GM23248 (cell line): Measurements from ENCODE around the gene DXO. TPM values are rescaled to one million over a fixed set of nuclear protein-coding genes. Genes with fewer than 3 reads are reported as not detected.

ENCODE experiments used
- DNase-seq: peaks from one replicate; pipeline ENCODE4 v3.0.0-alpha.2; 2015
- H2AFZ ChIP-seq: fragments of 200-600 bp; sonication (generic); 2 replicates; pipeline ENCODE4 v1.6.1; 2016; ENCODE audit warnings: antibody characterized with exemption
- H3F3A ChIP-seq: fragments of 200-600 bp; sonication (generic); 2 replicates; pipeline ENCODE4 v1.6.1; 2016; ENCODE audit warnings: mild to moderate bottlenecking, antibody characterized with exemption, mixed run types; ENCODE audit not compliant: insufficient read depth
- H3K27ac ChIP-seq: fragments of 200-600 bp; sonication (generic); 2 replicates; pipeline ENCODE4 v1.5.1; 2016; ENCODE audit warnings: mild to moderate bottlenecking
- H3K27me3 ChIP-seq: fragments of 200-600 bp; sonication (generic); replicated peaks from 2 replicates; pipeline ENCODE4 v1.6.1; 2016; ENCODE audit warnings: mild to moderate bottlenecking; ENCODE audit not compliant: insufficient read depth
- H3K36me3 ChIP-seq: fragments of 200-600 bp; sonication (generic); 2 replicates; pipeline ENCODE4 v1.6.1; 2016; ENCODE audit warnings: low read depth, mild to moderate bottlenecking
- H3K4me1 ChIP-seq: fragments of 200-600 bp; sonication (generic); 2 replicates; pipeline ENCODE4 v1.6.1; 2016; ENCODE audit warnings: mild to moderate bottlenecking; ENCODE audit not compliant: insufficient read depth
- H3K4me2 ChIP-seq: fragments of 200-600 bp; sonication (generic); one replicate; pipeline ENCODE4 v1.6.1; 2016; ENCODE audit warnings: mild to moderate bottlenecking; ENCODE audit not compliant: unreplicated experiment
- H3K4me3 ChIP-seq: fragments of 200-600 bp; sonication (generic); 2 replicates; pipeline ENCODE4 v1.5.1; 2016; ENCODE audit warnings: mild to moderate bottlenecking
- H3K79me2 ChIP-seq: fragments of 200-600 bp; sonication (generic); 2 replicates; pipeline ENCODE4 v1.6.1; 2016; ENCODE audit warnings: mild to moderate bottlenecking; ENCODE audit not compliant: insufficient read depth
- H3K9ac ChIP-seq: fragments of 200-600 bp; sonication (generic); 2 replicates; pipeline ENCODE4 v1.6.1; 2016; ENCODE audit warnings: mild to moderate bottlenecking
- H3K9me2 ChIP-seq: fragments of 200-600 bp; sonication (generic); 2 replicates; pipeline ENCODE4 v1.6.1; 2016; ENCODE audit warnings: mixed run types, mild to moderate bottlenecking, moderate library complexity; ENCODE audit not compliant: insufficient read depth
- H3K9me3 ChIP-seq: fragments of 200-600 bp; sonication (generic); one replicate; pipeline ENCODE4 v1.6.1; 2017; ENCODE audit warnings: low read depth
- H4K20me1 ChIP-seq: fragments of 200-600 bp; sonication (generic); 2 replicates; pipeline ENCODE4 v1.6.0; 2016; ENCODE audit not compliant: insufficient read depth
- EZH2 ChIP-seq: fragments of 200-600 bp; sonication (generic); IDR thresholded peaks from 2 replicates; pipeline ENCODE4 v1.6.1; 2018; ENCODE audit warnings: antibody characterized with exemption, mild to moderate bottlenecking; ENCODE audit not compliant: insufficient read depth, poor library complexity, severe bottlenecking
- EZH2phosphoT487 ChIP-seq: fragments of 200-600 bp; sonication (generic); IDR thresholded peaks from 2 replicates; pipeline ENCODE4 v1.6.1; 2018; ENCODE audit warnings: antibody characterized with exemption, moderate library complexity, mild to moderate bottlenecking, low read depth; ENCODE audit not compliant: insufficient read depth
- WGBS, 2 experiments: methylation state at CpG; one replicate each; pipeline ENCODE4 v1.1.6; 2015 to 2017; ENCODE audit warnings: low lambda C conversion rate in 2 of 2, low coverage in 1 of 2; ENCODE audit errors: missing lambda C conversion rate in 2 of 2; 5-methylcytosine and 5-hydroxymethylcytosine counted together
- in situ Hi-C: fragments of 300-500 bp; cut with MboI; formaldehyde crosslinking; loops from 2 replicates; pipeline ENCODE4 v1.15.0; 2020
- polyA plus RNA-seq: library from polyadenylated mRNA; unstranded; fragments of >200 nt; fragmentation: Nextera tagmentation; extraction: Ambion mirVana; gene quantifications from 2 replicates; pipeline ENCODE4 v1.2.1, GENCODE V29; 2016
- total RNA-seq: library from RNA; depleted of rRNA; stranded (reverse); fragments of >200 nt; shearing (Covaris generic); gene quantifications from 2 replicates; pipeline ENCODE4 v1.2.3, GENCODE V29; 2014

The DXO gene
- total and polyA plus RNA-seq, 2 experiments from 2014 or later = 24.2 to 26.6 TPM

- H3K79me2 ChIP-seq = peaks cover 29% of the 10 kb centered on the region
- TF ChIP-seq EZH2phosphoT487 = no peak
- TF ChIP-seq EZH2 = no peak
- H3K9me2 ChIP-seq = no peaks in the 10 kb centered on the region
- 81 to 84% methylated on average over 10 of the region's 10 CpGs for whole genome bisulfite sequencing, 2 experiments
- peaks cover 14% of the 10 kb centered on the region; the same call in 1 of the 2 replicates for H3F3A ChIP-seq
- no peaks in the 10 kb centered on the region for H3K27me3 ChIP-seq
- H3K4me3 ChIP-seq = no peak overlapping the region
- no peak overlapping the region for H3K27ac ChIP-seq
- H3K4me2 ChIP-seq = no peak overlapping the region
- no peak for DNase-seq
- peaks cover 9% of the 10 kb centered on the region for H3K4me1 ChIP-seq
- peaks cover 22% of the 10 kb centered on the region; the same call in 1 of the 2 replicates for H3K36me3 ChIP-seq
- in situ Hi-C loops = no loop called here
- no peak overlapping the region for H2AFZ ChIP-seq
- H4K20me1 ChIP-seq = no peaks in the 10 kb centered on the region
- no peaks in the 10 kb centered on the region for H3K9me3 ChIP-seq
- no peak overlapping the region for H3K9ac ChIP-seq
Measured at GRCh38 chr6:31966997-31967925, 4.7 kb downstream of the DXO start.

- Histone ChIP-seq H2AFZ (no peak overlapping the region), H3K9ac (no peak overlapping the region), H3K4me3 (no peak overlapping the region), H3K27ac (no peak overlapping the region), H3K4me2 (no peak overlapping the region), H3K27me3 (no peaks in the 10 kb centered on the region), H3K9me3 (no peaks in the 10 kb centered on the region), H3K79me2 (peaks cover 36% of the 10 kb centered on the region), H4K20me1 (no peaks in the 10 kb centered on the region), H3K9me2 (no peaks in the 10 kb centered on the region), H3K36me3 (peaks cover 22% of the 10 kb centered on the region; the same call in 1 of the 2 replicates), H3F3A (peaks cover 14% of the 10 kb centered on the region; the same call in 1 of the 2 replicates), H3K4me1 (peaks cover 9% of the 10 kb centered on the region)
- TF ChIP-seq EZH2 (no peak), EZH2phosphoT487 (no peak)
- WGBS, 2 experiments = 82 to 87% methylated on average over 7 of the region's 7 CpGs
- in situ Hi-C loops = no loop called here
- no peak for DNase-seq
Measured at GRCh38 chr6:31966506-31966905, 5.4 kb downstream of the DXO start.

GRCh38 chr6:31965700-31966099 is 6.2 kb downstream of the DXO start:
- Histone ChIP-seq H3K9ac (no peak overlapping the region), H3K4me2 (no peak overlapping the region), H3K36me3 (peaks cover 22% of the 10 kb centered on the region; the same call in 1 of the 2 replicates), H3K9me3 (no peaks in the 10 kb centered on the region), H3F3A (peaks cover 11% of the 10 kb centered on the region; the same call in 1 of the 2 replicates), H3K4me3 (no peak overlapping the region), H4K20me1 (no peaks in the 10 kb centered on the region), H2AFZ (no peak overlapping the region), H3K79me2 (peaks cover 33% of the 10 kb centered on the region), H3K9me2 (no peaks in the 10 kb centered on the region), H3K27me3 (no peaks in the 10 kb centered on the region), H3K27ac (no peak overlapping the region), H3K4me1 (peaks cover 4% of the 10 kb centered on the region)
- DNase-seq = no peak
- TF ChIP-seq EZH2 = no peak
- TF ChIP-seq EZH2phosphoT487 = no peak
- in situ Hi-C loops = no loop called here
- 88 to 94% methylated on average over 11 to 13 of the region's 13 CpGs for WGBS, 2 experiments

GRCh38 chr6:31963921-31964320 is 8.0 kb downstream of the DXO start:
- TF ChIP-seq EZH2 (no peak), EZH2phosphoT487 (no peak)
- Histone ChIP-seq H3K27me3 (no peaks in the 10 kb centered on the region), H3K9me2 (no peaks in the 10 kb centered on the region), H3K79me2 (peaks cover 37% of the 10 kb centered on the region), H3F3A (no peaks in the 10 kb centered on the region), H3K4me1 (peaks cover 7% of the 10 kb centered on the region), H3K4me2 (no peak overlapping the region), H2AFZ (no peak overlapping the region), H3K9ac (no peak overlapping the region), H3K9me3 (no peaks in the 10 kb centered on the region), H3K4me3 (no peak overlapping the region), H4K20me1 (no peaks in the 10 kb centered on the region), H3K36me3 (peaks cover 17% of the 10 kb centered on the region; the same call in 1 of the 2 replicates), H3K27ac (no peak overlapping the region)
- DNase-seq = no peak
- 97 to 98% methylated on average over 19 of the region's 19 CpGs for WGBS, 2 experiments
- in situ Hi-C loops = no loop called here
